NCI-H2196 treated with DMSO at 0.1 percent for 48 hours (cell line): ENCODE data around the gene CYP2C19.
"Not testable (repeated sequence)": the region's sequence is repeated elsewhere in the genome, so short reads cannot be mapped to it uniquely, and the experiment has no call there.

Experiments used
- DNase-seq: peaks from one replicate; lab custom pipeline; 2025; ENCODE audit not compliant: unreplicated experiment; lab: John Stamatoyannopoulos, UW

The CYP2C19 gene

DNA sequence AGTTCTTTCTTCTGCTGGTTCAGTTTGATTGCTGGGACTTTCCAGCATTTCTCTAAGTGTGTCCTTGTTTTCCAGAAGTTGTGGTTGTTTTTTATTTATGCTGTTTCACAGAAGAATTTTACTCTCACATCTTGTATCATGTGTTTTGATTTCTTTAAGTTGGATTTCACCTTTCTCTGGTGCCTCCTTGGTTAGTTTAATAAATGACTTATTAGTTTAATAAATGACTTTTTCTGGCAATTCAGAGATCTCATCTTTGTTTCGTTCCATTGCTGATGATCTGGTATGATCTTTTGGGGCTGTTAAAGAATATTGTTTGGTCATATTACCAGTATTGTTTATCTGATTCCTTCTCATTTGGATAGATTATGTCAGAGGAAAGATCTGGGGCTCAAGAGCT is 116.2 kb downstream of the CYP2C19 start:
- DNase-seq: no peak

DNA sequence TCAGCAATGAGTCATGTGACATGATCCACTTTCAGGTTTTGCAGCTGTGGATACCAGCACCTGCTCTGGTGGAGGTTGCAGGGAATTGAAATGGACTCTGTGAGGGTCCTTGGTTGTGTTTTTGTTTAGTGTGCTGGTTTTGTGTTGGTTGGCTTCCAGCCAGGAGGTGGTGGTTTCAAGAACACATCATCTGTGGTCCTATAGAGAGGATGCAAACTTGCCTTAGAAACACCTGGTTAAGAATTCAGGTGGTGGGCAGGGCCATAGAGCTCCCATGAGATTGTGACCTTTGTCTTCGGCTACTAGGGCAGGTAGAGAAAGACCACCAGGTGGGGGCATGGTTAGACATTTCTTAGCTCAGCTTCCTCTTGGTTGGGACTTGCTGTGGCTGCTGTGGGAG is 116.7 kb downstream of the CYP2C19 start:
- DNase-seq: no peak

DNA sequence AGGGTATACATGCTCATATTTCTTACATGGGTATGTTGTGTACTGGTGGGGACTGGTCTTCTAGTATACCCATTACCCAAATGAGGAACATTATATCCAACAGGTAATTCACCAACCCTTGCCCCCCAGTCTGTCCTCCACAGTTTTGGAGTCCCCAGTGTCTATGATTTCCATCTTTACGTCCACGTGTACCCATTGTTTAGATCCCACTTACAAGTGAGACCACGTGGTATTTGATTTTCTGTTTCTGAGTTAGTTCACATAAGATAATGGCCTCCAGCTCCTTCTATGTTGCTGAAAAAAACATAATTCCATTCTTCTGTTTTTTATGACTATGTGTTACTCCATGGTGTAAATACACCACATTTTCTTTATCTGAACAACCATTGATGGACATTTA is 126.6 kb downstream of the CYP2C19 start:
- DNase-seq: no peak

DNA sequence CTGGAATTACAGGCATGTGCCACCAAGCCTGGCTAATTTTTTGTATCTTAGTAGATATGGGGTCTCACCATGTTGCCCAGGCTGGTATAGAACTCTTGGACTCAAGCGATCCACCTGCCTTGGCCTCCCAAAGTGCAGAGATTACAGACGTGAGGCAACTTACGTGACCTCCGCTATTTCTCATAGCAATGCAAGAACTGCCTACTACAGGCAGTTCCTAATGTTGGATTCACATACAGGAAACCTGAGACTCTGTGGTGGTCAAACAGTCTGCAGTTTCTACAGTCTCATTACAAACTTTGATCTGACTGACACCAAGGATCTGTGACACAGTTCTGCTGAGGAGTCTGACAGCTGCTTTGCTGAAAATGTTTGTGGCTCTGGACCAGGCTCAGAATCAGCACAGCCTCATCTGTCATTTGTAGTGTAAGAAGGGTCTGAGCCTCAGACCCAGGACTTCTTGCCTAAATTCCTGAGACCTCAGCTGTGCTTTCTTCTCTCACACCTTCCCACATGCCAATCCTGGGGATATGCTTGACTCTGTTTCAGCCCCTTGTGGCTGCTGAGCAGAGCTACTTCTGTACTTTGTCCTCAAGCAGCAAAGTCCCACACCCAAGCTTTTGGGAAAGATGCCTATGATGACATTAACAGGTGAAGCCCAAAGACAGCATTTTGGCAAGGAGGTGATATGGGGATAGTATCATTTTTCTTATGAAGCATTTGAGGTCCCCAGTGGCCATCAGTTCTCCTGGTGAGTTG is 128.0 kb downstream of the CYP2C19 start:
- DNase-seq: no peak

DNA sequence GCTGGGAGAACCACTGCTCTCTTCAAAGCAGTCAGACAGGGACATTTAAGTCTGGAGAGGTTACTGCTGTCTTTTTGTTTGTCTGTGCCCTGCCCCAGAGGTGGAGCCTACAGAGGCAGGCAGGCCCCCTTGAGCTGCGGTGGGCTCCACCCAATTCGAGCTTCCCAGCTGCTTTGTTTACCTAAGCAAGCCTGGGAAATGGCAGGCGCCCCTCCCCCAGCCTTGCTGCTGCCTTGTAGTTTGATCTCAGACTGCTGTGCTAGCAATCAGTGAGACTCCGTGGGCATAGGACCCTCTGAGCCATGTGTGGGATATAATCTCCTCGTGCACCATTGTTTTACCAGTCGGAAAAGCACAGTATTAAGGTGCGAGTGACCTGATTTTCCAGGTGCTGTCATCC is 135.9 kb downstream of the CYP2C19 start:
- DNase-seq: not testable (repeated sequence)

DNA sequence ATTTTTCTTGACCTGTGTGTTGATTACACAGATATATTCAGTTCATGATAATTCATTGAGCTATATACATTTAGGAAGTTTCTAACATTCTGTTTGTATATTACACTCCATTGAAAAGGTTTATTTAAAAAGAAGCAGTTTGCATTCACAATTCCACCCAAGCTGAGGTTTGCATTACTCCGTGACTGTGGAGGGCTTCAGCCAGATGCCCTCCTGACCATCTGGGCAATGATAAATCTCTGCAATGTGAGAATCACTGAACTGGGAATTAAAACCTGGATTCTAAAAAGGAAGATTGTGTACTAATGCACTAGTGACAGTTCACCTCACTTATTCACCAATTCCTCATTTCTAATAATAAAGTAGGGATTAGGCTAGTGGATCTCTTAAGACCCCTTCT is 139.6 kb downstream of the CYP2C19 start:
- no peak for DNase-seq

DNA sequence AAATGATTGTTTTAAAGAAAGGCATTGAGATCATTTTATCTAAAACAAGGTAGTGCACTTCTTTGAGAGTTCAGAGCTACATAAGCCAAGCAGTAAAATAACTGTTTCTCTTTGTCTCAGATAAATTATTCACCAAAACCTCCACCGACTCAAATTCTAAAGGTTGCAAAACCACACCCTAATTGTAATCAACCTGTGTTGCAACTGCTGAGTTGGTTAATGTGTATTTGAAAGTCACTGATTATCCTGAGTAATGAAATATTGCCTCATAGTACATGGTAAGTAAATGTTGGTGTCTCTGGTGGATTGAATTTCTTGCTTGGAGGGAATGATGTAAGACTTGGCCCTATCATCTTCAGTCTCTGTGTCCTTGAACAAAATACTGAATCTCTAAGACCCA is 140.1 kb downstream of the CYP2C19 start:
- no peak for DNase-seq
